NOMO-1 treated with DMSO at 0.1 percent for 48 hours (cell line): ENCODE results near the gene RGL2.
"Not testable (repeated sequence)": the region's sequence is repeated elsewhere in the genome, so short reads cannot be mapped to it uniquely, and the experiment has no call there.

Experiments
- DNase-seq: peaks from one replicate; lab custom pipeline; 2025; ENCODE audit not compliant: unreplicated experiment; lab: John Stamatoyannopoulos, UW

Gene RGL2, protein sequence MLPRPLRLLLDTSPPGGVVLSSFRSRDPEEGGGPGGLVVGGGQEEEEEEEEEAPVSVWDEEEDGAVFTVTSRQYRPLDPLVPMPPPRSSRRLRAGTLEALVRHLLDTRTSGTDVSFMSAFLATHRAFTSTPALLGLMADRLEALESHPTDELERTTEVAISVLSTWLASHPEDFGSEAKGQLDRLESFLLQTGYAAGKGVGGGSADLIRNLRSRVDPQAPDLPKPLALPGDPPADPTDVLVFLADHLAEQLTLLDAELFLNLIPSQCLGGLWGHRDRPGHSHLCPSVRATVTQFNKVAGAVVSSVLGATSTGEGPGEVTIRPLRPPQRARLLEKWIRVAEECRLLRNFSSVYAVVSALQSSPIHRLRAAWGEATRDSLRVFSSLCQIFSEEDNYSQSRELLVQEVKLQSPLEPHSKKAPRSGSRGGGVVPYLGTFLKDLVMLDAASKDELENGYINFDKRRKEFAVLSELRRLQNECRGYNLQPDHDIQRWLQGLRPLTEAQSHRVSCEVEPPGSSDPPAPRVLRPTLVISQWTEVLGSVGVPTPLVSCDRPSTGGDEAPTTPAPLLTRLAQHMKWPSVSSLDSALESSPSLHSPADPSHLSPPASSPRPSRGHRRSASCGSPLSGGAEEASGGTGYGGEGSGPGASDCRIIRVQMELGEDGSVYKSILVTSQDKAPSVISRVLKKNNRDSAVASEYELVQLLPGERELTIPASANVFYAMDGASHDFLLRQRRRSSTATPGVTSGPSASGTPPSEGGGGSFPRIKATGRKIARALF

GRCh38 chr6:33298773-33299236 is at the start of gene RGL2:
Gene RGL2 (minus strand): TSS chr6:33298942. CDS start chr6:33298610, 332 bp downstream.
- DNase-seq: peak; percentile 72

GRCh38 chr6:33347816-33348215 is 49.1 kb upstream of the RGL2 start:
- DNase-seq: no peak

DNA sequence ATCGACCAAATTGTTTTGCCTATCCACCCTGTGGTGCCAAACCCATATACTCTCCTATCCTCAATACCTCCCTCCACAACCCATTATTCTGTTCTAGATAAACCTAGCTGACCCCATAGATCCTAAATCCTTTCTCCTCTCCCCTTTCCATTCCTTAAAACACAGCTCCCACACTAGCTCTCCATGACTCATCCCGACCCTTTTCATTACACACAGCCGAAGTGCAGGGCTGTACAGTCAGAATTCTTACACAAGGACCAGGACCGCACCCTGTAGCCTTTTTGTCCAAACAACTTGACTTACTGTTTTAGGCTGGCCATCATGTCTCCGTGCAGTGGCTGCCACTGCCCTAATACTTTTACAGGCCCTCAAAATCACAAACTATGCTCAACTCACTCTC is 48.2 kb upstream of the RGL2 start:
- not testable (repeated sequence) for DNase-seq

GRCh38 chr6:33344701-33345697 is 46.3 kb upstream of the RGL2 start:
- DNase-seq: peak; percentile 40

GRCh38 chr6:33343953-33344611 is 45.3 kb upstream of the RGL2 start:
- no peak for DNase-seq

- DNase-seq: not testable (repeated sequence)
Measured at GRCh38 chr6:33343606-33343952, 44.8 kb upstream of the RGL2 start.

GRCh38 chr6:33339193-33339592 is 40.5 kb upstream of the RGL2 start:
- no peak for DNase-seq

DNA sequence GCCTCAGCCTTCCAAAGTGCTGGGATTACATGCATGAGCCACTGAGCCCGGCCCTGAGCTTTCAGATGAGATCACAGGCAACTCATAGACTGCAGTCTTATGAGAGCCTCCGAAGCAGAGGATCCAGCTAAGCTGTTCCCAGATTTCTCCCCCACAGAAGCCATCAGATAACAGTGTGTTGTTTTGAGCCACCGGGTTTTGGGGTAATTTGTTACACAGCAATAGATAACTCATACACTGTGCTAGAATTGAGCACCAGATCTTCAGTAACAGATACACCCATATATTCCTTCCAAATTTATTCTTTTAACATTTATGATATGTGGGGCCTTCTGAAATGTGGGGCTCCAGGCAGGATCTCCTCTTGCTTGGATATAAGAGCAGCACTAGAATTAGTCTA is 37.8 kb upstream of the RGL2 start:
- no peak for DNase-seq

DNA sequence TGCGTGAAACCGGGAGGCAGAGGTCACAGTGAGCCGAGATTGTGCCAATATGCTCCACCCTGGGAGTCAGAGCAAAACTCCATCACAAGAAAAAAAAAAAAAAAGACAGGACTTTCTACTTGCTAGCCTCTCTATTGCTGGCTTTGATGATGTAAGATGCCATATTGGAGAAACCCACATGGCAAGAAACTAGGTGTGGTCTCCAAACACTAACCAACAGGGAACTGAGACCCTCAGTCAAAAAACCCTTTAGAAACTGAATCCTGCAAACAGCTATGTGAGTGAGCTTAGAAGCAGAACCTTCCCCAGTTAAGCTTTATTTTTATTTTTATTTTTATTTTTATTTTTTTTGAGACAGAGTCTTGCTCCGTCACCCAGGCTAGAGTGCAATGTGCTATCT is 37.2 kb upstream of the RGL2 start:
- no peak for DNase-seq

DNA sequence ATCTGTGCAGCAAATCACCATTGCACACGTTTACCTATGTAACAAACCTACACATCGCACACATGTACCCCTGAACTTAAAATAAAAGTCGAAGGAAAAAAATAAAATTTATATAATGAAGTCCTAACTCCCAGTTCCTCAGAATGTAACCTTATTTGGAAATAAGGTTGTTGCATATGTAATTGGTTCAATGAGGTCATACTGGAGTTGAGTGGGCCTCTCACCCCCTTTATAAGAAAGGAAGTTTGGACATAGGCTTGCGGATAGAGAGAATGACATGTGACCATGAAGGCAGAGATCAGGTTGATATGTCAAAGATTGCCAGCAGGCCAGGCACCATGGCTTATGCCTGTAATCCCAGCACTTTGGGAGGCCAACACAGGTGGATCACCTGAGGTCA is 34.9 kb upstream of the RGL2 start:
- no peak for DNase-seq

DNA sequence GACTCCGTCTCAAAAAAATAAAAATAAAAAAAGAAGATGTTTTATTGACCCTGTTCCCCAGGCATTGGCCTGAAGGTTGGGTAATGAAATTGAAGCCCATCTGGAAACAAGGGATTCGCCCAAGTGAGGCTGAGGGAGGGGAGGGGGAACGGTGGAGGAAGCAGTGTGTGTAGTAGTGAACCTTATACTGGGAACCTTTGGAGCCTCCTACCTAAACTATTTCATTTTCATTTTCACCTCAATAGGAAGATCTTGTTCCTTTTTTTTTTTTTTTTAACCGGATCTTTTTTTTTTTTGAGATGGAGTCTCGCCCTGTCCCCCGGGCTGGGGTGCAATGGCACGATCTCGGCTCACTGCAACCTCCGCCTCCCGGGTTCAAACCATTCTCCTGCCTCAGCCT is 32.0 kb upstream of the RGL2 start:
- no peak for DNase-seq

DNA sequence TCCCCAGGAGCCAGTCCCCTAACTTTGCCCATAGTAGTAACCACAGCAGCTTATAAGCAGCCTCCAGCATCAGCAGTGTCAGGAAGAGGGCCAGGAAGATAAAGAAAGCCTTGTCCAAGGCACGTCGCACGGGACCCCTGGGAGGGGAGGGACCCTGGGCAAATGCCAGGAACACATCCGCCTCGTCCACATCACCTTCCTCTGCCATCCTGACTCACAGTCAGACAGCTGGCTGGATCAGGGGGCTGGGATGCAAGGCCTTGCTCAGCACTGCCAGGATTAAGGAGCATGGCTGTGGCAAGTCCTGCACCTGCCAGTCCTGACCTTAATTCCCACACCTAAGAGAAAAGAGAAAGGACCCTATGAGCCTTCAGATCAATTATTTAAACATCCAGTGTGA is 30.3 kb upstream of the RGL2 start:
- no peak for DNase-seq

- DNase-seq: peak; percentile 8
Measured at GRCh38 chr6:33324125-33324524, 25.4 kb upstream of the RGL2 start.

GRCh38 chr6:33323623-33323948 is 24.8 kb upstream of the RGL2 start:
- DNase-seq: no peak

GRCh38 chr6:33321227-33321626 is 22.5 kb upstream of the RGL2 start:
- no peak for DNase-seq

DNA sequence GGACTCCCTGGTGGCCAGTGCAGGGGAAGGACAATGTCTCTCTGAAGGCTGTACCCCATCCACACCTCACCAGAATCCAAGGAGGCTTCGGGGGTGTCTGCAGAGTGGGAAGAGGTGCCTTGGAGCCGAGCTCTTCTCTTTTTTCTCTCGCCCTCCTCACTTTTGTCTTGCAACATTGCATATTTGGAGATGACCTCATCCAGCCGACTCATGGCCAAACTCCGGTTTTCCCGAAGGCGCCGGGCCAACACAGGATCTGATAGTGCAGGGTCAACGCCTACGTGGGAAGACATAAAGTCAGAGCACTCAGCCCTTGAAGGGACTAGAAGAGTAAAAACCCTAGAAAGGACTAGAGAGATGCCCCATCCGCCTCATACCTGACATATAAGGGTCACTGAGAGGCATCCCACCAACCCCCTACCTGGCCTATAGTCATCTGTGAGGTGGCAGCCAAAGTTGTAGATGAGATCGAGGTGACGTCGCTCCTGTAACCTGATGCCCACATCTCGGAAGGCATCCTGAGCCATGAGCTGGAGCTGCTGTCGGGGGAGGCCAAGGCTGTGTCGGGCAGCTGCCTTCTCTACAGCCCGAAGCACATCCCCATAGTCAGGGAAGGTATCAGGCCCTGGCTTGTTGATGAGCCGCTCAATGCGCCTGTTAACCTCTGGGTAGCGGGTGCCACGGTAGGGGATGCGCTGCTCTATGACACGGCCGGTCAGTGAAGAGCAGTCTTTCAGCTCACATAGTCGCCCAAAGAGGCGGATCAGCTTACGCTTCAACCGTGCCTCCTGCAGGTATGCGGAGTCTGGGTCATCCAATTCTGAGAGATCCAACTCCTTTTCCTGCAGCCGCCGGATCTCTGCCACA is 21.8 kb upstream of the RGL2 start:
- DNase-seq: no peak

- no peak for DNase-seq
Measured at GRCh38 chr6:33319939-33320314, 21.2 kb upstream of the RGL2 start.

DNA sequence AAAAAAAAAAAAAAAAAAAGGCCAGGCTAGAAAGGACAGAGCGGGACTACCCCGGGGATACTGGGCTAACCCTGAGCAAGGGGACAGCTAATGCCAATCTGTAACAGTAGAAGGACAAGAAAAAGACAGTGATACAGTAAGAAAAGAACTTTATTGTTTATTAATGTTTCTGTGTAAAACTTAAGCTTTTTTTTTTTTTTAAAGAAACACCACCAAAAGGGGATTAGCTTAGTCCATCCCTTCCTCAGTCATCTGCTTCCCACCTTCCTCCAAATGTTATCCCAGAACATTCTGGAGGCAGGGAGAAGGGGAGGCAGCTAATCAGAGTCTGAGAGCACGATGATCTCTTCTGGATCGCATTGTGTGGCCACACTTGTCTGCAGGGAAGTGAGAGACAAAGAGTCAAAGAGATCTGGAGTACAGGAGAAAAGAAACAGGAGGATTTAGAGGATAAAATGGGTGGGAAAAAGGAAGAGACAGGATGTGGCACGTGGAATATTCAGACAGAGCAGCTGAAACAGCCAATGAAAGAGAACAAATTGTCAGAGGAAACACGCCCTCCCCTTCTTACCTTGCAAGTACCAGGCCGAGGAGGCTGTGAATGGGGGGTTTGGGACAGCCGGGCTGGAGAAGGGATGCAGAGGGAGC is 19.8 kb upstream of the RGL2 start:
- DNase-seq: no peak

DNA sequence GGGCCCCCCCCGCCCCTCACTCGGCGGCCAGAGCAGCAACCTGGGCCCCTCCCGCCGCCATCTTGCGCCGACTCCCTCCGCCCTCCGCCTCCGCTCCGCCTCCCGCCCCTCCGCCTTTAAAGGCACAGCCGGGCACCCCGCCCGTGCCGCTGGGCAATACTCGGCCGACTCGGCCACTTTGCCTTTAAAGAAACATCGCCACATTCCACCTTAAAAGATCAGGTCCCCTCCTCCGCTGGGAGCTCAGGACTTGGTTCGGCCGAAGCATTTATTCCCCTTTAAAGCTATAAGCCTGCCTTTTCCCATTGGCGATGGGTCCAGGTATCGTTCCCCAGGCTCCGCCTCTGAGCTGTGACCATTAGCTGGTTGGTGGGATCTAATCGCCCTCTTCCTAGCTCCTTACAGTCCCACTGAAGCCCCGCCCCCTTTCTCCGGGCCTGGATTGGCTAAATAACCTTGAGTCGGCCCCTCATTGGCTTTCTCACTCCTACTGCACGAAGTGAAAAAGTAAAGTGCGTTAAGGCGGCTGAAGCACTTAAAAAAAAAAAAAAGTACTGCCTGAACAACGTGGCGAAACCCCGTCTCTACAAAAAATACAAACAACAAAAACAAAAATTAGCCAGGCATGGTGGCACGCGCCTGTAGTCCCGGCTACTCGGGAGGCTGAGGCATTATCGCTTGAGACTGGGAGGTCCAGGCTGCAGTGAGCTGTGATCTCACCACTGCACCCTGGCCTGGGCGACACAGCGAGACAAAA is 19.1 kb upstream of the RGL2 start, which contains the start of gene ZBTB22:
Gene ZBTB22, minus strand, starts transcription at position 76 of the 757 bp plus-strand sequence. CDS start 828 bp downstream, outside the sequence.
- DNase-seq: peak; percentile 98
